WTC11 (cell line): ENCODE measurements around the gene CYP27B1. TPM values are rescaled to one million over a fixed set of nuclear protein-coding genes. Genes with fewer than 3 reads are reported as not detected.

Experiments
- ATAC-seq: fragments of 200-7000 bp; cut with Tn5 transposase; 2 replicates; pipeline ENCODE4 v1.10.0; 2021; ENCODE audit warnings: mild to moderate bottlenecking, moderate library complexity
- CTCF ChIA-PET: fragments of 300-600 bp; sonication (Branson Sonifier 250); formaldehyde crosslinking; loops from one replicate; lab custom pipeline; 2021; ENCODE audit warnings: antibody characterized with exemption; lab: Charles Lee
- POLR2A ChIA-PET: fragments of 350-600 bp; sonication (Branson Sonifier 250); formaldehyde crosslinking; loops from one replicate; lab custom pipeline; 2021; ENCODE audit warnings: antibody characterized with exemption; lab: Charles Lee
- DNase-seq: peaks from one replicate; pipeline ENCODE4 v3.0.0; 2021; ENCODE audit warnings: low spot score
- H3K27ac Mint-ChIP-seq: 2 replicates; pipeline ENCODE4 v1.8.0; 2021; ENCODE audit warnings: mixed read lengths
- H3K27me3 Mint-ChIP-seq: 2 replicates; pipeline ENCODE4 v1.8.0; 2021; ENCODE audit warnings: low read depth, mild to moderate bottlenecking, moderate library complexity, mixed read lengths
- H3K36me3 Mint-ChIP-seq: 2 replicates; pipeline ENCODE4 v1.8.0; 2021; ENCODE audit warnings: mixed read lengths
- H3K4me1 Mint-ChIP-seq: 2 replicates; pipeline ENCODE4 v1.8.0; 2022; ENCODE audit warnings: mixed read lengths
- H3K4me3 Mint-ChIP-seq: 2 replicates; pipeline ENCODE4 v1.8.0; 2021; ENCODE audit warnings: mild to moderate bottlenecking, moderate library complexity, mixed read lengths
- H3K9me3 Mint-ChIP-seq: 2 replicates; pipeline ENCODE4 v1.8.0; 2021; ENCODE audit warnings: mixed read lengths
- ATF1 ChIP-seq: sonication (generic); formaldehyde crosslinking; IDR thresholded peaks from 2 replicates; pipeline ENCODE4 v1.8.1; 2023; ENCODE audit warnings: mild to moderate bottlenecking, moderate library complexity, missing genetic modification reagents
- CREM ChIP-seq: sonication (generic); formaldehyde crosslinking; IDR thresholded peaks from 2 replicates; pipeline ENCODE4 v1.8.1; 2022; ENCODE audit warnings: mild to moderate bottlenecking, missing genetic modification reagents, moderate library complexity
- EMX1 ChIP-seq: fragments of 250-450 bp; sonication (Bioruptor Pico); IDR thresholded peaks from 2 replicates; pipeline ENCODE4 v1.8.0; 2021; ENCODE audit warnings: mild to moderate bottlenecking
- ESRRA ChIP-seq: sonication (generic); formaldehyde crosslinking; IDR thresholded peaks from 2 replicates; pipeline ENCODE4 v1.8.1; 2022; ENCODE audit warnings: mild to moderate bottlenecking, missing genetic modification reagents, borderline replicate concordance
- ETV6 ChIP-seq: sonication (generic); formaldehyde crosslinking; IDR thresholded peaks from 2 replicates; pipeline ENCODE4 v1.8.1; 2022; ENCODE audit warnings: mild to moderate bottlenecking, missing genetic modification reagents
- GABPB1 ChIP-seq: sonication (generic); formaldehyde crosslinking; IDR thresholded peaks from 2 replicates; pipeline ENCODE4 v1.8.1; 2023; ENCODE audit warnings: mild to moderate bottlenecking, missing genetic modification reagents
- GRHL2 ChIP-seq: fragments of 250-450 bp; sonication (Bioruptor Pico); IDR thresholded peaks from 2 replicates; pipeline ENCODE4 v1.8.0; 2022; ENCODE audit warnings: mild to moderate bottlenecking, moderate library complexity; ENCODE audit not compliant: insufficient replicate concordance, severe bottlenecking
- GTF2I ChIP-seq: fragments of 250-450 bp; sonication (Bioruptor Pico); conservative IDR thresholded peaks from 2 replicates; pipeline ENCODE4 v1.4.0; 2021; ENCODE audit warnings: mild to moderate bottlenecking
- HMGA2 ChIP-seq: fragments of 250-450 bp; sonication (Bioruptor Pico); IDR thresholded peaks from 2 replicates; pipeline ENCODE4 v1.4.0; 2021; ENCODE audit warnings: mild to moderate bottlenecking, moderate library complexity
- MXD4 ChIP-seq: fragments of 250-450 bp; sonication (Bioruptor Pico); IDR thresholded peaks from 2 replicates; pipeline ENCODE4 v1.8.0; 2021; ENCODE audit warnings: mild to moderate bottlenecking, moderate library complexity, borderline replicate concordance
- RELA ChIP-seq: sonication (generic); formaldehyde crosslinking; IDR thresholded peaks from 2 replicates; pipeline ENCODE4 v1.8.1; 2022; ENCODE audit warnings: missing genetic modification reagents, mild to moderate bottlenecking, borderline replicate concordance
- TCF7 ChIP-seq: sonication (generic); formaldehyde crosslinking; IDR thresholded peaks from 2 replicates; pipeline ENCODE4 v1.8.0; 2022; ENCODE audit warnings: mild to moderate bottlenecking, low read depth, missing genetic modification reagents, moderate library complexity
- ZBTB21 ChIP-seq: sonication (generic); formaldehyde crosslinking; IDR thresholded peaks from 2 replicates; pipeline ENCODE4 v1.8.1; 2023; ENCODE audit warnings: mild to moderate bottlenecking, missing genetic modification reagents, borderline replicate concordance
- ZNF423 ChIP-seq: fragments of 250-450 bp; sonication (Bioruptor Pico); IDR thresholded peaks from 2 replicates; pipeline ENCODE4 v2.1.2; 2022; ENCODE audit warnings: mild to moderate bottlenecking, moderate library complexity
- total RNA-seq: library from RNA; stranded (reverse); gene quantifications from 3 replicates; pipeline ENCODE4 v1.2.3, GENCODE V29; 2021
- TF ChIP-seq, protein P1 (sequence below): sonication (generic); formaldehyde crosslinking; IDR thresholded peaks from 2 replicates; pipeline ENCODE4 v1.8.0; 2023; ENCODE audit warnings: missing genetic modification reagents
- TF ChIP-seq, protein P2 (sequence below): sonication (generic); formaldehyde crosslinking; IDR thresholded peaks from 2 replicates; pipeline ENCODE4 v1.8.0; 2022; ENCODE audit warnings: mild to moderate bottlenecking, missing genetic modification reagents
- TF ChIP-seq, protein P3 (sequence below): sonication (generic); formaldehyde crosslinking; IDR thresholded peaks from 2 replicates; pipeline ENCODE4 v1.8.1; 2023; ENCODE audit warnings: mild to moderate bottlenecking, moderate library complexity, missing genetic modification reagents
- TF ChIP-seq, protein P4 (sequence below): sonication (generic); formaldehyde crosslinking; IDR thresholded peaks from 2 replicates; pipeline ENCODE4 v1.8.0; 2023; ENCODE audit warnings: missing genetic modification reagents, mild to moderate bottlenecking, borderline replicate concordance
- TF ChIP-seq, protein P5 (sequence below): sonication (generic); formaldehyde crosslinking; IDR thresholded peaks from 2 replicates; pipeline ENCODE4 v1.8.1; 2023; ENCODE audit warnings: mild to moderate bottlenecking, missing genetic modification reagents, borderline replicate concordance
- TF ChIP-seq, protein P6 (sequence below): fragments of 200-600 bp; IDR thresholded peaks from 2 replicates; pipeline ENCODE4 v1.8.0; 2022; ENCODE audit warnings: antibody characterized with exemption

The CYP27B1 gene
- total RNA-seq, 1 experiment from 2014 or later = 2.1 TPM

DNA sequence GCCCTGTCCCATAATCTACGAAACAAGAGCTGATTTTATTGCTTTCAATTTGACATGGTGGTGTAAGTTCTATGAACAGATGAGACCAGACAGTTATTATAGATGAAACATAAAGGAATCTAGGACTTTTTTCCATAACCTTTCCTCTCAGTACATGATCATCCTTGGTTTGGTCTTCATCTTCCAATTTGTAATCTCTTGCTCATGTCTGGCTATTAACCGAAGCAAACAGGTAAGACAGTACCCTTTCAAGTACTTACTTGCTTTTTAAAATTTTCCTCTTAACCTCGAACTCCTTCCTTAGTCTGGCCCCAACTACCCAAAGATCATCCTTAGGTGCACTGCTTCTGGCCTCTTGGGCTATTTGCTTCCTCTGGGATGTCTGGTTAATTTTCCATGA, 20.9 kb downstream of the CYP27B1 start:
- H3K9me3 Mint-ChIP-seq = no peaks in the 10 kb centered on the region; the same call in 1 of the 2 replicates
- peaks cover 21% of the 10 kb centered on the region for H3K4me1 Mint-ChIP-seq
- ChIA-PET CTCF (interaction anchor here (1.1 to 2.5 kb wide), 2 partner anchors 11 kb away, joined by 4 to 34 read pairs; no protein-coding TSS in a partner anchor), POLR2A (no interaction called here)
- H3K36me3 Mint-ChIP-seq = peaks cover 46% of the 10 kb centered on the region
- H3K4me3 Mint-ChIP-seq = peak overlapping the region; percentile 93
- TF ChIP-seq GABPB1 (no peak), ESRRA (CRISPR knock-in tag) (no peak), GTF2I (no peak), ZBTB21 (CRISPR knock-in tag) (no peak), ETV6 (CRISPR knock-in tag) (no peak), ATF1 (CRISPR knock-in tag) (no peak), MXD4 (CRISPR knock-in tag) (no peak), CREM (CRISPR knock-in tag) (no peak), GRHL2 (CRISPR knock-in tag) (no peak), RELA (no peak), EMX1 (CRISPR knock-in tag) (no peak), HMGA2 (CRISPR knock-in tag) (no peak), TCF7 (no peak), ZNF423 (CRISPR knock-in tag) (no peak)
- TF ChIP-seq, protein P1, sequence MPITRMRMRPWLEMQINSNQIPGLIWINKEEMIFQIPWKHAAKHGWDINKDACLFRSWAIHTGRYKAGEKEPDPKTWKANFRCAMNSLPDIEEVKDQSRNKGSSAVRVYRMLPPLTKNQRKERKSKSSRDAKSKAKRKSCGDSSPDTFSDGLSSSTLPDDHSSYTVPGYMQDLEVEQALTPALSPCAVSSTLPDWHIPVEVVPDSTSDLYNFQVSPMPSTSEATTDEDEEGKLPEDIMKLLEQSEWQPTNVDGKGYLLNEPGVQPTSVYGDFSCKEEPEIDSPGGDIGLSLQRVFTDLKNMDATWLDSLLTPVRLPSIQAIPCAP (CRISPR knock-in tag) = no peak
- TF ChIP-seq, protein P2, sequence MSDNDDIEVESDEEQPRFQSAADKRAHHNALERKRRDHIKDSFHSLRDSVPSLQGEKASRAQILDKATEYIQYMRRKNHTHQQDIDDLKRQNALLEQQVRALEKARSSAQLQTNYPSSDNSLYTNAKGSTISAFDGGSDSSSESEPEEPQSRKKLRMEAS = no peak
- TF ChIP-seq, protein P3, sequence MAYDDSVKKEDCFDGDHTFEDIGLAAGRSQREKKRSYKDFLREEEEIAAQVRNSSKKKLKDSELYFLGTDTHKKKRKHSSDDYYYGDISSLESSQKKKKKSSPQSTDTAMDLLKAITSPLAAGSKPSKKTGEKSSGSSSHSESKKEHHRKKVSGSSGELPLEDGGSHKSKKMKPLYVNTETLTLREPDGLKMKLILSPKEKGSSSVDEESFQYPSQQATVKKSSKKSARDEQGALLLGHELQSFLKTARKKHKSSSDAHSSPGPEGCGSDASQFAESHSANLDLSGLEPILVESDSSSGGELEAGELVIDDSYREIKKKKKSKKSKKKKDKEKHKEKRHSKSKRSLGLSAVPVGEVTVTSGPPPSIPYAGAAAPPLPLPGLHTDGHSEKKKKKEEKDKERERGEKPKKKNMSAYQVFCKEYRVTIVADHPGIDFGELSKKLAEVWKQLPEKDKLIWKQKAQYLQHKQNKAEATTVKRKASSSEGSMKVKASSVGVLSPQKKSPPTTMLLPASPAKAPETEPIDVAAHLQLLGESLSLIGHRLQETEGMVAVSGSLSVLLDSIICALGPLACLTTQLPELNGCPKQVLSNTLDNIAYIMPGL (CRISPR knock-in tag) = no peak
- TF ChIP-seq, protein P4, sequence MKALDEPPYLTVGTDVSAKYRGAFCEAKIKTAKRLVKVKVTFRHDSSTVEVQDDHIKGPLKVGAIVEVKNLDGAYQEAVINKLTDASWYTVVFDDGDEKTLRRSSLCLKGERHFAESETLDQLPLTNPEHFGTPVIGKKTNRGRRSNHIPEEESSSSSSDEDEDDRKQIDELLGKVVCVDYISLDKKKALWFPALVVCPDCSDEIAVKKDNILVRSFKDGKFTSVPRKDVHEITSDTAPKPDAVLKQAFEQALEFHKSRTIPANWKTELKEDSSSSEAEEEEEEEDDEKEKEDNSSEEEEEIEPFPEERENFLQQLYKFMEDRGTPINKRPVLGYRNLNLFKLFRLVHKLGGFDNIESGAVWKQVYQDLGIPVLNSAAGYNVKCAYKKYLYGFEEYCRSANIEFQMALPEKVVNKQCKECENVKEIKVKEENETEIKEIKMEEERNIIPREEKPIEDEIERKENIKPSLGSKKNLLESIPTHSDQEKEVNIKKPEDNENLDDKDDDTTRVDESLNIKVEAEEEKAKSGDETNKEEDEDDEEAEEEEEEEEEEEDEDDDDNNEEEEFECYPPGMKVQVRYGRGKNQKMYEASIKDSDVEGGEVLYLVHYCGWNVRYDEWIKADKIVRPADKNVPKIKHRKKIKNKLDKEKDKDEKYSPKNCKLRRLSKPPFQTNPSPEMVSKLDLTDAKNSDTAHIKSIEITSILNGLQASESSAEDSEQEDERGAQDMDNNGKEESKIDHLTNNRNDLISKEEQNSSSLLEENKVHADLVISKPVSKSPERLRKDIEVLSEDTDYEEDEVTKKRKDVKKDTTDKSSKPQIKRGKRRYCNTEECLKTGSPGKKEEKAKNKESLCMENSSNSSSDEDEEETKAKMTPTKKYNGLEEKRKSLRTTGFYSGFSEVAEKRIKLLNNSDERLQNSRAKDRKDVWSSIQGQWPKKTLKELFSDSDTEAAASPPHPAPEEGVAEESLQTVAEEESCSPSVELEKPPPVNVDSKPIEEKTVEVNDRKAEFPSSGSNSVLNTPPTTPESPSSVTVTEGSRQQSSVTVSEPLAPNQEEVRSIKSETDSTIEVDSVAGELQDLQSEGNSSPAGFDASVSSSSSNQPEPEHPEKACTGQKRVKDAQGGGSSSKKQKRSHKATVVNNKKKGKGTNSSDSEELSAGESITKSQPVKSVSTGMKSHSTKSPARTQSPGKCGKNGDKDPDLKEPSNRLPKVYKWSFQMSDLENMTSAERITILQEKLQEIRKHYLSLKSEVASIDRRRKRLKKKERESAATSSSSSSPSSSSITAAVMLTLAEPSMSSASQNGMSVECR (CRISPR knock-in tag) = no peak
- TF ChIP-seq, protein P5, sequence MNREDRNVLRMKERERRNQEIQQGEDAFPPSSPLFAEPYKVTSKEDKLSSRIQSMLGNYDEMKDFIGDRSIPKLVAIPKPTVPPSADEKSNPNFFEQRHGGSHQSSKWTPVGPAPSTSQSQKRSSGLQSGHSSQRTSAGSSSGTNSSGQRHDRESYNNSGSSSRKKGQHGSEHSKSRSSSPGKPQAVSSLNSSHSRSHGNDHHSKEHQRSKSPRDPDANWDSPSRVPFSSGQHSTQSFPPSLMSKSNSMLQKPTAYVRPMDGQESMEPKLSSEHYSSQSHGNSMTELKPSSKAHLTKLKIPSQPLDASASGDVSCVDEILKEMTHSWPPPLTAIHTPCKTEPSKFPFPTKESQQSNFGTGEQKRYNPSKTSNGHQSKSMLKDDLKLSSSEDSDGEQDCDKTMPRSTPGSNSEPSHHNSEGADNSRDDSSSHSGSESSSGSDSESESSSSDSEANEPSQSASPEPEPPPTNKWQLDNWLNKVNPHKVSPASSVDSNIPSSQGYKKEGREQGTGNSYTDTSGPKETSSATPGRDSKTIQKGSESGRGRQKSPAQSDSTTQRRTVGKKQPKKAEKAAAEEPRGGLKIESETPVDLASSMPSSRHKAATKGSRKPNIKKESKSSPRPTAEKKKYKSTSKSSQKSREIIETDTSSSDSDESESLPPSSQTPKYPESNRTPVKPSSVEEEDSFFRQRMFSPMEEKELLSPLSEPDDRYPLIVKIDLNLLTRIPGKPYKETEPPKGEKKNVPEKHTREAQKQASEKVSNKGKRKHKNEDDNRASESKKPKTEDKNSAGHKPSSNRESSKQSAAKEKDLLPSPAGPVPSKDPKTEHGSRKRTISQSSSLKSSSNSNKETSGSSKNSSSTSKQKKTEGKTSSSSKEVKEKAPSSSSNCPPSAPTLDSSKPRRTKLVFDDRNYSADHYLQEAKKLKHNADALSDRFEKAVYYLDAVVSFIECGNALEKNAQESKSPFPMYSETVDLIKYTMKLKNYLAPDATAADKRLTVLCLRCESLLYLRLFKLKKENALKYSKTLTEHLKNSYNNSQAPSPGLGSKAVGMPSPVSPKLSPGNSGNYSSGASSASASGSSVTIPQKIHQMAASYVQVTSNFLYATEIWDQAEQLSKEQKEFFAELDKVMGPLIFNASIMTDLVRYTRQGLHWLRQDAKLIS (CRISPR knock-in tag) = no peak
- TF ChIP-seq, protein P6, sequence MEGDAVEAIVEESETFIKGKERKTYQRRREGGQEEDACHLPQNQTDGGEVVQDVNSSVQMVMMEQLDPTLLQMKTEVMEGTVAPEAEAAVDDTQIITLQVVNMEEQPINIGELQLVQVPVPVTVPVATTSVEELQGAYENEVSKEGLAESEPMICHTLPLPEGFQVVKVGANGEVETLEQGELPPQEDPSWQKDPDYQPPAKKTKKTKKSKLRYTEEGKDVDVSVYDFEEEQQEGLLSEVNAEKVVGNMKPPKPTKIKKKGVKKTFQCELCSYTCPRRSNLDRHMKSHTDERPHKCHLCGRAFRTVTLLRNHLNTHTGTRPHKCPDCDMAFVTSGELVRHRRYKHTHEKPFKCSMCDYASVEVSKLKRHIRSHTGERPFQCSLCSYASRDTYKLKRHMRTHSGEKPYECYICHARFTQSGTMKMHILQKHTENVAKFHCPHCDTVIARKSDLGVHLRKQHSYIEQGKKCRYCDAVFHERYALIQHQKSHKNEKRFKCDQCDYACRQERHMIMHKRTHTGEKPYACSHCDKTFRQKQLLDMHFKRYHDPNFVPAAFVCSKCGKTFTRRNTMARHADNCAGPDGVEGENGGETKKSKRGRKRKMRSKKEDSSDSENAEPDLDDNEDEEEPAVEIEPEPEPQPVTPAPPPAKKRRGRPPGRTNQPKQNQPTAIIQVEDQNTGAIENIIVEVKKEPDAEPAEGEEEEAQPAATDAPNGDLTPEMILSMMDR = no peak
- no peak overlapping the region for H3K27ac Mint-ChIP-seq
- DNase-seq (no peak), ATAC-seq (no peak)
- peaks cover 35% of the 10 kb centered on the region for H3K27me3 Mint-ChIP-seq
